ENCODE results near the gene COQ5.
A peak's percentile ranks its signal among the peaks of the same experiment; 100 is the strongest.

DNA sequence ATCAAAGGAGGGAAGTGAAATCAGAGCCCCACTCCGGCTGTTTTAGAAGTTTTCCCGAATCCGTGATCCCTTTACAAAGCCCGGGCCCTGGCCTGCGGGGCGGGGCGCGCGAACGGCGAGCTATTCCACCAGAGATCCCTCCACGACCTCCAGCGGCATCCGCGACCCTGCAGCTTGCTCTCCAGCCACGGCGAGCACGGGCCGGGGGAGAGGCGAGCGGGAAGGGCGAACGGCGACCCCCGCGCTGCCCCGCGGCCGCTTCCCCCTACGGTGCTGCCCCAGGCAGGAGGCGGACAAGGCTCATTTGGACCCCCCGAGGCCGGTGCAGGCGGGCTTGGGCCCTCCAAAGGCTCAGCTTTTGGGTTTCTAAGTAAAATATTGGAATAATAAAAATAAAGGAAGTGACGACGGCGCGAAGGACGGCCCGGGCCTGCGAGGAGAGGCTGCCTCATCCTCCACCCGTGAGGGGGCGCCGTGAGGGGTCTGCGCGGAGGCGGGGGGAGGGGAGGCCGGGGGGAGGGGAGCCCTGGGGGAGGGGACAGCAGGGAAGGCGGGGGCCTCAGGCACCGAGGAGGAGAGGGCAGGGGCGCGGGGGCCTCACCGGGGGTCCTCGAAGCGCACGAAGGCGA, 60.0 kb downstream of the COQ5 start:
- peak in 1 of 4 donors; percentile 4 for TF ChIP-seq POLR2AphosphoS5 (IDR thresholded peaks at IDR 0.05)
- TF ChIP-seq, protein P1, sequence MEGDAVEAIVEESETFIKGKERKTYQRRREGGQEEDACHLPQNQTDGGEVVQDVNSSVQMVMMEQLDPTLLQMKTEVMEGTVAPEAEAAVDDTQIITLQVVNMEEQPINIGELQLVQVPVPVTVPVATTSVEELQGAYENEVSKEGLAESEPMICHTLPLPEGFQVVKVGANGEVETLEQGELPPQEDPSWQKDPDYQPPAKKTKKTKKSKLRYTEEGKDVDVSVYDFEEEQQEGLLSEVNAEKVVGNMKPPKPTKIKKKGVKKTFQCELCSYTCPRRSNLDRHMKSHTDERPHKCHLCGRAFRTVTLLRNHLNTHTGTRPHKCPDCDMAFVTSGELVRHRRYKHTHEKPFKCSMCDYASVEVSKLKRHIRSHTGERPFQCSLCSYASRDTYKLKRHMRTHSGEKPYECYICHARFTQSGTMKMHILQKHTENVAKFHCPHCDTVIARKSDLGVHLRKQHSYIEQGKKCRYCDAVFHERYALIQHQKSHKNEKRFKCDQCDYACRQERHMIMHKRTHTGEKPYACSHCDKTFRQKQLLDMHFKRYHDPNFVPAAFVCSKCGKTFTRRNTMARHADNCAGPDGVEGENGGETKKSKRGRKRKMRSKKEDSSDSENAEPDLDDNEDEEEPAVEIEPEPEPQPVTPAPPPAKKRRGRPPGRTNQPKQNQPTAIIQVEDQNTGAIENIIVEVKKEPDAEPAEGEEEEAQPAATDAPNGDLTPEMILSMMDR (IDR thresholded peaks at IDR 0.05), result no peak
- no peak for TF ChIP-seq POLR2A (IDR thresholded peaks at IDR 0.05)

All from sigmoid colon (tissue), 4 donors.